TTC549 (cell line): ENCODE data around the gene ITM2C.

Experiments
- FAIRE-seq: peaks from 2 replicates; lab custom pipeline; 2012; peaks lifted over from hg19 to GRCh38; lab: Jason Lieb, UNC

The ITM2C gene

GRCh38 chr2:230852113-230852512 lies 12.6 kb upstream of the ITM2C start:
- FAIRE-seq: no peak

- no peak for FAIRE-seq
These were observed 3.0 kb upstream of the ITM2C start for GRCh38 chr2:230861552-230862255.

- FAIRE-seq: no peak
These were observed 2.5 kb upstream of the ITM2C start for GRCh38 chr2:230862292-230862691.

GRCh38 chr2:230863031-230863430 lies 1.7 kb upstream of the ITM2C start:
- no peak for FAIRE-seq

GRCh38 chr2:230863442-230864121 lies 1.2 kb upstream of the ITM2C start:
- no peak for FAIRE-seq

- FAIRE-seq: no peak
These were observed 579 bp upstream of the ITM2C start for GRCh38 chr2:230864122-230864604.

GRCh38 chr2:230865307-230865765 lies 594 bp downstream of the ITM2C start:
- FAIRE-seq: no peak

GRCh38 chr2:230865766-230866755 lies 1.3 kb downstream of the ITM2C start:
- no peak for FAIRE-seq

- no peak for FAIRE-seq
These were observed 2.2 kb downstream of the ITM2C start for GRCh38 chr2:230866756-230867523.

GRCh38 chr2:230868161-230868946 lies 3.6 kb downstream of the ITM2C start:
- no peak for FAIRE-seq

- FAIRE-seq: no peak
These were observed 4.5 kb downstream of the ITM2C start for GRCh38 chr2:230868947-230869913.

GRCh38 chr2:230869914-230870543 lies 5.3 kb downstream of the ITM2C start:
- FAIRE-seq: no peak

GRCh38 chr2:230870544-230871360 lies 6.0 kb downstream of the ITM2C start:
- no peak for FAIRE-seq

GRCh38 chr2:230871361-230872150 lies 6.8 kb downstream of the ITM2C start:
- no peak for FAIRE-seq

GRCh38 chr2:230872151-230872967 lies 7.6 kb downstream of the ITM2C start:
- no peak for FAIRE-seq

GRCh38 chr2:230872968-230873660 lies 8.4 kb downstream of the ITM2C start:
- FAIRE-seq: no peak
